ENCODE results near the gene RANBP9.
A peak's percentile ranks its signal among the peaks of the same experiment; 100 is the strongest.

The RANBP9 gene

GRCh38 chr6:13722880-13723279, 11.2 kb upstream of the RANBP9 start:
- Mint-ChIP-seq H3K27me3 (no peaks in the 10 kb centered on the region), H3K36me3 (no peaks in the 10 kb centered on the region), H3K9me3 (ENCODE audit: low read depth) (no peaks in the 10 kb centered on the region), H3K27ac (no peak overlapping the region), H3K4me1 (ENCODE audit: low read depth) (peaks cover 41% of the 10 kb centered on the region), H3K4me3 (no peak overlapping the region)

GRCh38 chr6:13718123-13718458, 6.5 kb upstream of the RANBP9 start:
- no peaks in the 10 kb centered on the region for H3K9me3 Mint-ChIP-seq (ENCODE audit: low read depth)
- H3K4me3 Mint-ChIP-seq, result no peak overlapping the region
- no peak overlapping the region for H3K27ac Mint-ChIP-seq

GRCh38 chr6:13716955-13717295, 5.3 kb upstream of the RANBP9 start:
- Mint-ChIP-seq H3K4me1 (ENCODE audit: low read depth) (peaks cover 38% of the 10 kb centered on the region), H3K9me3 (ENCODE audit: low read depth) (no peaks in the 10 kb centered on the region), H3K36me3 (no peaks in the 10 kb centered on the region), H3K27me3 (no peaks in the 10 kb centered on the region), H3K4me3 (no peak overlapping the region), H3K27ac (no peak overlapping the region)

More at GRCh38 chr6:13718123-13718458, 6.5 kb upstream of the RANBP9 start:
- Mint-ChIP-seq H3K27me3 (no peaks in the 10 kb centered on the region), H3K4me1 (ENCODE audit: low read depth) (peaks cover 31% of the 10 kb centered on the region), H3K36me3 (no peaks in the 10 kb centered on the region)

GRCh38 chr6:13716225-13716954, 4.8 kb upstream of the RANBP9 start:
- no peaks in the 10 kb centered on the region for H3K36me3 Mint-ChIP-seq
- H3K9me3 Mint-ChIP-seq (ENCODE audit: low read depth), result no peaks in the 10 kb centered on the region
- H3K27me3 Mint-ChIP-seq, result no peaks in the 10 kb centered on the region
- no peak overlapping the region for H3K27ac Mint-ChIP-seq
- H3K4me3 Mint-ChIP-seq, result no peak overlapping the region
- H3K4me1 Mint-ChIP-seq (ENCODE audit: low read depth), result peaks cover 38% of the 10 kb centered on the region

- no peaks in the 10 kb centered on the region for H3K36me3 Mint-ChIP-seq
- H3K9me3 Mint-ChIP-seq (ENCODE audit: low read depth), result no peaks in the 10 kb centered on the region
- no peak overlapping the region for H3K4me3 Mint-ChIP-seq
- H3K27me3 Mint-ChIP-seq, result no peaks in the 10 kb centered on the region
- peak overlapping the region; percentile 58 for H3K27ac Mint-ChIP-seq
- peaks cover 36% of the 10 kb centered on the region for H3K4me1 Mint-ChIP-seq (ENCODE audit: low read depth)
Measured at GRCh38 chr6:13715444-13715883, 3.8 kb upstream of the RANBP9 start.

GRCh38 chr6:13712599-13712898, 914 bp upstream of the RANBP9 start:
- Mint-ChIP-seq H3K9me3 (ENCODE audit: low read depth) (no peaks in the 10 kb centered on the region), H3K4me3 (peak overlapping the region; percentile 98), H3K4me1 (ENCODE audit: low read depth) (peaks cover 55% of the 10 kb centered on the region), H3K27me3 (no peaks in the 10 kb centered on the region), H3K36me3 (no peaks in the 10 kb centered on the region), H3K27ac (peak overlapping the region; percentile 99)

- no peak overlapping the region for H3K27ac Mint-ChIP-seq
- H3K36me3 Mint-ChIP-seq, result peaks cover 5% of the 10 kb centered on the region
- H3K4me1 Mint-ChIP-seq (ENCODE audit: low read depth), result peaks cover 58% of the 10 kb centered on the region
- no peaks in the 10 kb centered on the region for H3K27me3 Mint-ChIP-seq
- no peak overlapping the region for H3K4me3 Mint-ChIP-seq
- H3K9me3 Mint-ChIP-seq (ENCODE audit: low read depth), result no peaks in the 10 kb centered on the region
Measured at GRCh38 chr6:13711324-13711732, 307 bp downstream of the RANBP9 start.

- Mint-ChIP-seq H3K4me1 (ENCODE audit: low read depth) (peaks cover 57% of the 10 kb centered on the region), H3K36me3 (peaks cover 5% of the 10 kb centered on the region), H3K9me3 (ENCODE audit: low read depth) (no peaks in the 10 kb centered on the region), H3K4me3 (peak overlapping the region; percentile 96), H3K27ac (peak overlapping the region; percentile 98), H3K27me3 (no peaks in the 10 kb centered on the region)
Measured at GRCh38 chr6:13710552-13711323, 897 bp downstream of the RANBP9 start.

- peak overlapping the region; percentile 98 for H3K27ac Mint-ChIP-seq
- H3K4me1 Mint-ChIP-seq (ENCODE audit: low read depth), result peaks cover 52% of the 10 kb centered on the region
- H3K27me3 Mint-ChIP-seq, result no peaks in the 10 kb centered on the region
- H3K36me3 Mint-ChIP-seq, result peaks cover 5% of the 10 kb centered on the region
- no peaks in the 10 kb centered on the region for H3K9me3 Mint-ChIP-seq (ENCODE audit: low read depth)
- peak overlapping the region; percentile 96 for H3K4me3 Mint-ChIP-seq
Measured at GRCh38 chr6:13709689-13710551, 1.7 kb downstream of the RANBP9 start.

GRCh38 chr6:13708736-13709135, 2.9 kb downstream of the RANBP9 start:
- H3K36me3 Mint-ChIP-seq, result peaks cover 5% of the 10 kb centered on the region
- no peaks in the 10 kb centered on the region for H3K9me3 Mint-ChIP-seq (ENCODE audit: low read depth)
- peak overlapping the region; percentile 96 for H3K4me3 Mint-ChIP-seq
- no peaks in the 10 kb centered on the region for H3K27me3 Mint-ChIP-seq
- peaks cover 48% of the 10 kb centered on the region for H3K4me1 Mint-ChIP-seq (ENCODE audit: low read depth)
- peak overlapping the region; percentile 98 for H3K27ac Mint-ChIP-seq

GRCh38 chr6:13703496-13703895, 8.1 kb downstream of the RANBP9 start:
- H3K36me3 Mint-ChIP-seq, result peaks cover 5% of the 10 kb centered on the region
- no peaks in the 10 kb centered on the region for H3K27me3 Mint-ChIP-seq
- H3K27ac Mint-ChIP-seq, result no peak overlapping the region
- H3K4me3 Mint-ChIP-seq, result no peak overlapping the region
- peaks cover 41% of the 10 kb centered on the region for H3K4me1 Mint-ChIP-seq (ENCODE audit: low read depth)
- no peaks in the 10 kb centered on the region for H3K9me3 Mint-ChIP-seq (ENCODE audit: low read depth)

GRCh38 chr6:13702809-13703302, 8.8 kb downstream of the RANBP9 start:
- Mint-ChIP-seq H3K36me3 (peaks cover 5% of the 10 kb centered on the region), H3K4me1 (ENCODE audit: low read depth) (peaks cover 39% of the 10 kb centered on the region), H3K27ac (no peak overlapping the region), H3K27me3 (no peaks in the 10 kb centered on the region), H3K4me3 (no peak overlapping the region), H3K9me3 (ENCODE audit: low read depth) (no peaks in the 10 kb centered on the region)

GRCh38 chr6:13700232-13700631, 11.4 kb downstream of the RANBP9 start:
- Mint-ChIP-seq H3K4me1 (ENCODE audit: low read depth) (peaks cover 54% of the 10 kb centered on the region), H3K4me3 (no peak overlapping the region), H3K9me3 (ENCODE audit: low read depth) (no peaks in the 10 kb centered on the region), H3K27me3 (no peaks in the 10 kb centered on the region), H3K27ac (peak overlapping the region; percentile 6), H3K36me3 (peaks cover 6% of the 10 kb centered on the region)

- H3K9me3 Mint-ChIP-seq (ENCODE audit: low read depth), result no peaks in the 10 kb centered on the region
- peaks cover 67% of the 10 kb centered on the region for H3K4me1 Mint-ChIP-seq (ENCODE audit: low read depth)
- H3K27ac Mint-ChIP-seq, result no peak overlapping the region
- H3K4me3 Mint-ChIP-seq, result no peak overlapping the region
- H3K36me3 Mint-ChIP-seq, result peaks cover 9% of the 10 kb centered on the region
- H3K27me3 Mint-ChIP-seq, result no peaks in the 10 kb centered on the region
Measured at GRCh38 chr6:13698715-13699114, 12.9 kb downstream of the RANBP9 start.

- Mint-ChIP-seq H3K4me3 (peak overlapping the region; percentile 24), H3K9me3 (ENCODE audit: low read depth) (no peaks in the 10 kb centered on the region), H3K27me3 (no peaks in the 10 kb centered on the region), H3K36me3 (peaks cover 9% of the 10 kb centered on the region), H3K4me1 (ENCODE audit: low read depth) (peaks cover 74% of the 10 kb centered on the region), H3K27ac (peak overlapping the region; percentile 72)
Measured at GRCh38 chr6:13697857-13698256, 13.8 kb downstream of the RANBP9 start.
